HL-60 (cell line): ENCODE data around the gene FGD6.

Experiments used
- DNase-seq, 2 experiments: peaks; one replicate each; pipeline ENCODE4 v3.0.0-alpha.2; 2010 to 2020; ENCODE audit warnings: low read depth in 1 of 2, low spot score in 1 of 2
- H3K27ac ChIP-seq: fragments of 250-450 bp; sonication (Bioruptor Pico); replicated peaks from 2 replicates; pipeline ENCODE4 v1.5.1; 2020; ENCODE audit warnings: mild to moderate bottlenecking, moderate library complexity
- H3K27me3 ChIP-seq: fragments of 250-450 bp; sonication (Bioruptor Pico); 2 replicates; pipeline ENCODE4 v1.5.1; 2021; ENCODE audit warnings: mild to moderate bottlenecking, moderate library complexity; ENCODE audit not compliant: insufficient read depth, poor library complexity, severe bottlenecking
- H3K4me3 ChIP-seq: replicated peaks from 2 replicates; pipeline ENCODE4 v1.5.1; 2011; ENCODE audit warnings: mild to moderate bottlenecking, control low read depth, low read length; ENCODE audit not compliant: insufficient read depth
- CTCF ChIP-seq: IDR thresholded peaks from one replicate; pipeline ENCODE4 v1.5.1; 2011; ENCODE audit warnings: low read length, control low read depth, inconsistent platforms; ENCODE audit not compliant: insufficient read depth
- GABPA ChIP-seq: IDR thresholded peaks from 2 replicates; pipeline ENCODE4 v1.6.1; 2012; ENCODE audit warnings: low read depth
- POLR2AphosphoS5 ChIP-seq: IDR thresholded peaks from 2 replicates; pipeline ENCODE4 v1.6.1; 2012; ENCODE audit warnings: low read depth
- REST ChIP-seq: IDR thresholded peaks from 2 replicates; pipeline ENCODE4 v1.6.1; 2012; ENCODE audit warnings: low read depth; ENCODE audit not compliant: insufficient replicate concordance
- SPI1 ChIP-seq: IDR thresholded peaks from 2 replicates; pipeline ENCODE4 v1.6.1; 2012; ENCODE audit warnings: low read depth, mild to moderate bottlenecking, borderline replicate concordance

Gene FGD6

GRCh38 chr12:95057424-95057823 lies 159.8 kb downstream of the FGD6 start:
- no peak for TF ChIP-seq GABPA
- TF ChIP-seq POLR2AphosphoS5, result no peak
- no peak for TF ChIP-seq CTCF
- no peak for TF ChIP-seq SPI1
- no peak overlapping the region for H3K27ac ChIP-seq
- no peak overlapping the region for H3K4me3 ChIP-seq
- DNase-seq, result no peak
- no peaks in the 10 kb centered on the region for H3K27me3 ChIP-seq

GRCh38 chr12:95055057-95055456 lies 162.2 kb downstream of the FGD6 start:
- no peak overlapping the region for H3K4me3 ChIP-seq
- no peak for DNase-seq
- no peak overlapping the region for H3K27ac ChIP-seq
- TF ChIP-seq GABPA, result no peak
- no peak for TF ChIP-seq CTCF
- TF ChIP-seq SPI1, result no peak
- TF ChIP-seq REST, result no peak
- TF ChIP-seq POLR2AphosphoS5, result no peak
- no peaks in the 10 kb centered on the region for H3K27me3 ChIP-seq

- TF ChIP-seq REST, result no peak
- DNase-seq, result no peak
These were observed 163.1 kb downstream of the FGD6 start for GRCh38 chr12:95054206-95054605.

GRCh38 chr12:95051241-95051640 lies 166.0 kb downstream of the FGD6 start:
- Histone ChIP-seq H3K4me3 (no peak overlapping the region), H3K27ac (no peak overlapping the region), H3K27me3 (no peaks in the 10 kb centered on the region)
- DNase-seq, result no peak
- TF ChIP-seq CTCF (no peak), GABPA (no peak), SPI1 (no peak), REST (no peak), POLR2AphosphoS5 (no peak)

More at GRCh38 chr12:95054206-95054605, 163.1 kb downstream of the FGD6 start:
- Histone ChIP-seq H3K4me3 (no peak overlapping the region), H3K27me3 (no peaks in the 10 kb centered on the region), H3K27ac (no peak overlapping the region)
